ENCODE data around the gene TCEAL8. TPM values are rescaled to one million over a fixed set of nuclear protein-coding genes. Genes with fewer than 3 reads are reported as not detected.

The TCEAL8 gene
- total RNA-seq, result 118 and 145 TPM in 2 replicates

GRCh38 chrX:103254921-103255493 is at the start of gene TCEAL8:
TCEAL8 (minus strand) TSS chrX:103255155; CDS start chrX:103253979, 1,176 bp downstream.

GRCh38 chrX:103276581-103277002 is 21.6 kb upstream of the TCEAL8 start, which contains the start of gene TCEAL5:
TCEAL5 (minus strand) TSS chrX:103276750; CDS start chrX:103274563, 2,187 bp downstream.

GRCh38 chrX:103214870-103215424 is 40.0 kb downstream of the TCEAL8 start, which contains the start of gene BEX4:
BEX4 (plus strand) TSS chrX:103215108; CDS start chrX:103216154, 1,046 bp downstream.

Other genes starting within 250 kb of the TCEAL8 start
- 24.7 and 31.9 TPM in 2 replicates for gene BEX1, start 191.0 kb downstream of the TCEAL8 start, total RNA-seq
- under 0.01 and 0.28 TPM in 2 replicates for gene NXF3, start 162.0 kb downstream of the TCEAL8 start, total RNA-seq
- gene BEX4, start 40.0 kb downstream of the TCEAL8 start, total RNA-seq, result 5.6 and 21.1 TPM in 2 replicates
- not detected in 2 replicates for gene TCEAL5, start 21.6 kb upstream of the TCEAL8 start, total RNA-seq
- 0.19 and 1.4 TPM in 2 replicates for gene BEX2, start 55.8 kb upstream of the TCEAL8 start, total RNA-seq
- gene TCEAL7, start 75.1 kb upstream of the TCEAL8 start, total RNA-seq, result 36.2 and 58.9 TPM in 2 replicates
- gene TCEAL9, start 101.4 kb upstream of the TCEAL8 start, total RNA-seq, result 154 and 159 TPM in 2 replicates
- gene BEX3, start 121.4 kb upstream of the TCEAL8 start, total RNA-seq, result 284 and 308 TPM in 2 replicates